Lung microvascular endothelial cell (primary cell): ENCODE measurements around the gene RUSC2. TPM values are rescaled to one million over a fixed set of nuclear protein-coding genes. Genes with fewer than 3 reads are reported as not detected.
A peak's percentile ranks its signal among the peaks of the same experiment; 100 is the strongest.
"Not testable (repeated sequence)": the region's sequence is repeated elsewhere in the genome, so short reads cannot be mapped to it uniquely, and the experiment has no call there.

Experiments
- DNase-seq, 2 donors: peaks; one replicate each; pipeline versions ENCODE4 v3.0.0 to v3.0.0-alpha.2; 2010; ENCODE audit warnings: low read depth in 2 of 2
- total RNA-seq: library from RNA; depleted of rRNA; stranded (reverse); fragments of >200 nt; gene quantifications from 2 replicates; pipeline ENCODE4 v1.2.1, GENCODE V29; 2014

The RUSC2 gene
- total RNA-seq, 1 donor from 2014 or later = 10.9 TPM

- DNase-seq = peak in 1 of 2 donors; percentile 16
Measured at GRCh38 chr9:35495984-35496383, 6.1 kb downstream of the RUSC2 start.

DNA sequence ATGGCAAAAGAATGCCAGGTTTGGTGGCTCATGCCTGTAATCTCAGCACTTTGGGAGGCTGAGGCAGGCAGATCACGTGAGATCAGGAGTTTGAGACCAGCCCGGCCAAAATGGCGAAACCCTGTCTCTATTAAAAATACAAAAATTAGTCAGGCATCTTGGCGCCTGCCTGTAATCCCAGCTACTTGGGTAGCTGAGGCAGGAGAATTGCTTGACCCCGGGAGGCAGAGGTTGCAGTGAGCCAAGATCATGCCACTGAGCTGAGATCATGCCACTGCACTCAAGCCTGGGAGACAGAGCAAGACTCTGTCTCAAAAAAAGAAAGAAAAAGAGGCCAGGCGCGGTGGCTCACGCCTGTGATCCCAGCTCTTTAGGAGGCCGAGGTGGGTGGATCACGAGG lies 8.3 kb downstream of the RUSC2 start:
- not testable (repeated sequence) for DNase-seq

DNA sequence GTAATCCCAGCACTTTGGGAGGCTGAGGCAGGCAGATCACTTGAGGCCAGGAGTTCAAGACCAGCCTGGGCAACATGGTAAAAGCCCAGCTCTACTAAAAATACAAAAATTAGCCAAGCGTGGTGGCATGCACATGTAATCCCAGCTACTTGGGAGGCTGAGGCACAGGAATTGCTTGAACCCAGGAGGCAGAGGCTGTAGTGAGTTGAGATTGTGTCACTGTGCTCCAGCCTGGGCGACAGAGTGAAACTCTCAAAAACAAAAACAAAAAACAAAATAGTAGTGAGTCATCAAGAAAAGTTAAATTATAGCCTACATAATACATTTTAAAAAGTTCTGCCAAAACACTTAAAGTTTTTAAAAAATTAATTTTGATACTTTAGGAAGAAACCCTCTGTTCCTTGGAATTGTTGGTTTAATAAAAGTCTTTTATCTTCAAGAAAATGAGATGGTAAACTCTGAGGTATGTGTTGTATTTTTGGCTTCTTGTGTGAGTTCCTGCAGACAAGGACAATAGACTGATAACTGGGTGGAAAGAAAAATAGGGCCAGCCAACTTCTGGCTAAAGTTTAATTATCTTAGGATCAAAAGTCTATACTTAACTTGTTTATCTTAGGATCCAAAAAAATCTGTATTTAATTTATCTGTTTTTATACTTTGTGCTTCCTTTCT lies 9.3 kb downstream of the RUSC2 start:
- DNase-seq = no peak

- no peak for DNase-seq
Measured at GRCh38 chr9:35499701-35500030, 9.8 kb downstream of the RUSC2 start.

DNA sequence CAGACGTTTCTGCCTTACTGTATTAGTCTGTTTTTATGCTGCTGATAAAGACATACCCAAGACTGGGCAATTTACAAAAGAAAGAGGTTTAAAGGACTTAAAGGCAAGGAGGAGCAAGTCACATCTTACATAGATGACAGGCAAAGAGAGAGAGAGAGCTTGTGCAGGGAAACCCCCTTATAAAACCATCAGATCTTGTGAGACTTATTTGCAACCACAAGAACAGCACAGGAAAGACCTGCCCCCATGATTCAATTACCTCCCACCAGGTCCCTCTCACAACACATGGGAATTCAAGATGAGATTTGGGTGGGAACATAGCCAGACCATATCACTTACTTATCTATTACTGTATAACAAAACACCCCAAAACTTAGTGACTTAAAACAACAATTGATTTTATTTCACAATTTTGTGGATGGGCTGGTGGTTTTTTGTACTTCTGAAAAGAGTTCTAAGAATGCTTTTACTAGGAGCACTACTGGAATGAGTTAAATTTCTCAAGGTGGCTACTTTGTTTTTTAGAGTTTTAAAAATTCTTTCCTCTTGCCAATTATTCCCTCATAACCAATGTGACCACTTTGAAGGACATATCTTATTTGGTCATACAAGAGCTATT lies 10.3 kb downstream of the RUSC2 start:
- peak in 1 of 2 donors; percentile 22 for DNase-seq

- DNase-seq = peak in 1 of 2 donors; percentile 37
Measured at GRCh38 chr9:35501946-35502345, 12.0 kb downstream of the RUSC2 start.

- DNase-seq = no peak
Measured at GRCh38 chr9:35506359-35506758, 16.4 kb downstream of the RUSC2 start.

DNA sequence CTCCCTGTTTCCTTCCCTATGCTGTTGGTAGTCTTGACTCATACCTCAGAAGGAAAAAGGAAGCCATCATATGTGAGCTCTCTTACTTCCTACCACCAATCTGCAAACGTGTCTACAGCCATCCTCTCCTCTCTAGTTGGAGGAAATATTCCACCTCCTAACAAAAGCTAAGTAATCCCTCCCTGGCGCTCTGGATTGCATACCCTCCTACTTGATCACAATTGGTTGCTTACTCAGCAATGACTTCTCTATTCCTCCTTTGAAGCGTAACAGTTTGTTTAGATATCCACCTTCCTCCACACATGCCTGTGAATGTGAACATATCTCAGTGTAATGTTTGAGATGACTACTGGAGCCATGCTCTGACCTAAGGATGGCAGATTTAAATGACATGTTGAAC lies 18.2 kb downstream of the RUSC2 start:
- DNase-seq = peak in 1 of 2 donors; percentile 52

DNA sequence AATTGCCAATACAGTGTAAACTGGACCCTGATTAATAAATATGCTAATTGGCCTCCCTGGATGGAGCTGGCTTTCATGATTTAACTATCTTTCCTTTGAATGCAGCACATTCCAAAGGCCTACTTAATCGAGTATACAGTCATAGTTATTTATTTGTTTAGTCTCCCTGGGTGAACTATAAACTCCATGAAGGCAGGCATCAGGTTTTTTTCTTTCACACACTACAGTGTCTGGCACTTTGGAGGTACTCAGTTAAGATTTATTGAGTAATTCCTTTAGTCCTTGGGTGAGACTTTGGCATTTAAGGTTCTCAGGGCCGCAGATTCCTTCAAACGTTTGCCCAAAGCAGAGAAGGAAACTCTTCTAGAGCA lies 20.5 kb downstream of the RUSC2 start:
- no peak for DNase-seq

DNA sequence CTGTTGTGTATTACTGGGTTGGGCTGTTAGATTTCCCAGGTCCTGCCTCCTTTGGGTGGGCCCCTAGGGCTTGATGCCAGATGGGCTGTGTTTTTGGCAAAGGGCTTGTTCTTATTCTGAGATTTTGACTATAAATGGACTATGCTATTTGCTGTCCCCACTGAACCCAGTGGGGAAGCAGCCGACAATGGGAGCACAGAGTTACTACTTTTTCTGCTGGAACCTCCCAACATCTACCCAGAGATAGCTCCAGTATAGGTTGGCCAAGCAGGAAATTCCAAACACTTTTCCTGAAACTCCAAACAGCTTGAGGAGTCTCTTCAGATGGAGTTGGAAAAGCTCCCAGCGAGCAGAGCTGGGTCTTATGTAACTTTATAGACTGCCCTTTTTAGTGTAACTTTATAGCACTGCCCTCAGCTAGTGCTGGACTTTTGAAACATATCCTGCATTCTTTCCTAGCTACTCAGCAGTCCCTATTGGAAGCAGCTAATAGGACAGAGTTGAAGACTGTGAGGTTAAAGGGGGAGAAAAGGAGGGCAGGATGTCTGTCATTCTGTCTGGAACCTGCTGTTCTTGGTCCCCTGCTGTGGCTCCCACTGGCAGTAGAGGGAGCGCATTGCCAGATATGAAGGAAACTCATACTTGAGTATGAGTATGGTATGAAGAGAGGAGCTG lies 21.0 kb downstream of the RUSC2 start:
- DNase-seq = peak; percentile 70 to 85

DNA sequence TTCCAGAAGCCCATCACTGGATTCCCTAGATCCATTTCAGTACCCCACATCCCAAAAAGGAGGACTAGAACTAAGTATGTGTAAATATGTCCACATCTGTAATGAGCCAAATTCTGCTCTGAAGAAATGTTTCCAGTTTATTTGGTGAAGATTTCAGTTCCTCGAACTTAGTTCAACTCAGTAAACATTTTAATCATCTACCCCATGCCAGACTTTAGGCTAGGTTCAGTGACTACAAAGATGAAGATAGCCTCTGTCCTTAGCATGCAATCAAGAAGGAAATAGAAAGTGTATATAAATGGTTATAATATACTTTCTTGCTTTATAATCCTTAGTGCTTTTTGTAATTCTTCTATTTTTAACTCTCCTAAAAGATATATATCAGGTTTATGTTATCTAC lies 21.5 kb downstream of the RUSC2 start:
- DNase-seq = no peak

- DNase-seq = no peak
Measured at GRCh38 chr9:35515766-35516165, 25.9 kb downstream of the RUSC2 start.

DNA sequence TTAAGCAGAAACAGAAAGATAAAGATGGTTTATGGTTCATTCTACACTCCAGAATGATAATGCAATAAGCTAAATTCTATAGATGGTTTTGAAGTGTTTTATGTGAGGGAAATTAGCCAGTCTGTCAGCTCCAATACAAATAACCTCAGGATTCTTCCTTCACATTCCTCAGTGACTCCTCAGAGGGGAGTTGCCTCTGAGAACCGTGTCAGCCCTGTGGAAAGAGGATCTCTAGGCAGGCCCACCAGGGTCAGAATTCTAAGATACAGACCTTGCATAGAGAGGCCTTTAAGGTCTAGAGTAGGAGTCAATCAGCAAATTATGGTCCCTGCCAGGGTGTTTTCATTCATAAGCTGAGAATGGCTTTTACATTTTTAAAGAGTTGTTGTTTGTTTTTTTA lies 26.6 kb downstream of the RUSC2 start:
- peak in 1 of 2 donors; percentile 64 for DNase-seq

- no peak for DNase-seq
Measured at GRCh38 chr9:35517131-35517530, 27.2 kb downstream of the RUSC2 start.

DNA sequence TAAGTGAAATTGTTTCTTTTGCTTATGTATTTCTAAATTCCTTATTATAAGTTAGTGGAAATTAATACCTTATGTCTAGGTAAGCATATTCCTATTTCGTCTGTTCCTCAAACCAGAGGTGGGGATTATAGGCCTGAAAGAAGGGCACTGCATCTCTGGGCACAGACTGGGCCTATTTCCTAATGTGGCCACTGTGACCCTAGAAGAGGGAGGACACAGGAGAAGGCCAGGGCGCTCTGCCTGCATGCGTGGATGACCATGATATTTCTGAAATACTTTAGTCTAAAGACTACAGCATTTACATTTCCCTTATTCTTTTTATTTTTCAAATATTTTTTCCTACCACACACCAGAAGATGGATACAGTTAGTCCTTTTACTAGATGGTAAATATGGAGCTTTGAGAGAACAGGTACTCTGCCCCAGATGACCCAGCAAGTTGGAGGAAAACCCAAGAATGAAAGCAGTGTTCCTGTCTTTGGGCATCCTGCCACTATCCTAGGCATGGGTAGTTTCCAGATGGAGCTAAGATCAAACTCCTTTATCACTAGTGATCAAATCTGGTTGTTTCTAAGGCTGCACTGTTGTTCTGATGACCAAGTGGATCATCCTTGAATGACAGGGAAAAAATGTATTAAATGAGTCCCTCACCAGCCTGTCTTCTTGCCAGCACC lies 27.8 kb downstream of the RUSC2 start:
- DNase-seq = no peak

DNA sequence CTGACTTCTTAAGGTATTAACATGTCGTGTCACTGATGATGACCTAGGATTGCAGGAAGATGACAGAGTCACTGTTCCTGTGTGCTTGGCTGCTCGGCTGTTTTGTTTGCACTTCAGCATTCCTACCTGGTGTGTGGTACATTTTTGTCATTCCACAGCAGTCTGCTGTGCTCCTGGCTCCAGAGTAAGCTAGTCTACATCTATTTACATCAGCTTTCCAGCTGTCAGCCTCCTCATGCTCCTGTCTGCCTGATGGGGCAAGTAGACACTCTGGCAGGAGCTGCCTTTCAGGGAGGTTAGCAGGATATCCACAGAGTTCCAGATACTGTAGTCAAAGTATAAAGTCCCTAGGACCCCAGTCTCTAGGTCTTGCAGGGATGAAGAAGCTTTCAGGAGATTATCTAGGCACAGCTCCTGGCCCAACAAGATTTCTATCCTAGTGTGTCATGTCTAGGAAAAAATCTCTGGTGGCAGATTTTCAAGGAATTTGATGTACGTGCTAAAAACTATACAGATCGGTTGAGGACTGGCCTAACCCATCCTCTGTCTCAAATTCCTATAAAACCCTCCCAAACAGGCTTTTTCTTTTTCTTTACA lies 28.4 kb downstream of the RUSC2 start:
- DNase-seq = peak; percentile 88 to 89

DNA sequence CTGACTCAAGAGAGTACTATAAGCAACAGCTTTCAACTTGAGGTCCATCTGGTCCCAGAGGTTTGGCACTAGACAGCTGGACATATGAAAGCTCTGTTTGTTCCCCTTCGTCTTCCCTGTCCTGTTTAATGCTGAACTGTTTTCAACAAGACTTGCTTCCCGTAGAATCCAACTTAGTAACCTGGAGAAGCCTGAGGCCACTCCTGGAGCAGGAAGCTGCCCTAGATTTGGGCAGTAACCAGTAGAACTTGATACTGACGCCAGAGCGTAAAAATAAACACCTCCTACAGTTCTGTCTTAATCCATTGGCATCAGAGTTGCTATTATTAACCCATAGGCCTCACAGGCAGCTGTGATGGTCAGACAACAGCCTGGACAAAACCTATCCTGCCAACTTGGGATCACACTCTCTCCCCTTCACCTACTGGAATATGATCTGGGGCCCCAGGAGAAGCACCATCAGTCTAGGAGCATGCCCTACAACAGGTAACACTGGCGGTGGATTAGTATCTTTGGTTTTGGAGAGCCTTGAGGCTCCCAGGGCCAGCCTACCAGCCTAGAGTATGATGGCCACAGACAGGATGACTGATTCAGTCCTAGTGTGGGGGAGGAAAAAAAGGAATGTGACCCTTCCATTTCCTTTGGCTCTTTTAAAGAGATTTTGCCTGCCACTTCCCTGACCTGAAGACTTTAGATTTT lies 29.2 kb downstream of the RUSC2 start:
- peak; percentile 37 to 55 for DNase-seq

DNA sequence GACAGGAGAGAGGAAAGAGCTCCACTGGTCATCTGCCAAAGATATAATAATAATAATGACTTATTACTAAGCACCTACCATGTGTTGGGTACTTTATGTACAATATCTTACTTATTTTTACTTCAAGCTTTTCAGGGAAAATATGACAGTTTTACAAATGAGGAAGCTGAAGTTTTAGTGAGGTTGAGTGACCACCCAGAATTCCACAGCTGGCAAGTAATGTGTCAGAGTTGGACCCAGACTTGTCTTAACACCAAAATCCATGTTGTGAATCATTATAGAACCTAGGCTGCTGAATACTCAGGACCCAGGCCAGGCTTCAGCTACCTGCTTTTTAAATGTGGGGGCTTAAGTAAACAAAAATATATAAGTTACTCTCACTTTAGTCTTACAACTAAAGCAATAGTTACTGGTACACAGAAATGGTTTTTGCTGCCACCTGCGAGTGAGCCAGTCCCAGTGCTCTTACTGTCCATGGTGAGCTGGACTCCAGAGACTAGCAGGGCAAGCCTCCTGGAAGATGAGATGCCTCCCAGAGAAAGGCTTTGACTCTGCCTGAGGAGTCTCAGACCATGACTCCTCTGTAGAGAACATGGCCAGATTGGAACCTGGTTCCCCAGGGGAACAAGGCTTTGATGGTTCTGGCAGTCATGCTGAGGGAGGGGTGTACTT lies 29.9 kb downstream of the RUSC2 start:
- peak in 1 of 2 donors; percentile 34 for DNase-seq

DNA sequence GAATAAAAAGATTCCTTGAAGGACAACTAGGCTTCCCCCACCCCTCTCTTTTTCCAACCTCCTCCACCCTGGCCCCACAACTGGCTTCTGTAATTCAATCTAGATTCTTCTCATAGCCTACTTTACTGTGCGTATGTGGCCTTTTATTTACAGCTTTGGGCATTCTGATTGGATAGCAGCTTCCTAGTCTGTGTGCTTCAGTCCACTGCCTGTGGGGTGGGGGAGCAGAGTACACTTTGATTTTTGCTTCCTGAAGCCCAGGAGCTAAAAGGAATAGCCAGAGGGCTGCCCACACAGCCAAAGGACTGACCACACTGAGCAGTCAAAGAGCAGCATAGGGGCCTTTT lies 30.4 kb downstream of the RUSC2 start:
- peak; percentile 27 to 30 for DNase-seq

GRCh38 chr9:35521708-35522107 lies 31.8 kb downstream of the RUSC2 start:
- DNase-seq = no peak

GRCh38 chr9:35522187-35522586 lies 32.3 kb downstream of the RUSC2 start:
- DNase-seq = no peak
